HG02763 (cell line): ENCODE results near the gene ANKRD26.
A peak's percentile ranks its signal among the peaks of the same experiment; 100 is the strongest.
"Not testable (repeated sequence)": the region's sequence is repeated elsewhere in the genome, so short reads cannot be mapped to it uniquely, and the experiment has no call there.

Source experiments
- ATAC-seq: cut with Tn5 transposase; IDR thresholded peaks from one replicate; pipeline ENCODE4 v1.9.1; 2021; ENCODE audit warnings: mild to moderate bottlenecking, moderate library complexity; ENCODE audit not compliant: unreplicated experiment

ANKRD26 gene

GRCh38 chr10:27099916-27100812 lies at the start of gene ANKRD26:
Gene ANKRD26 (minus strand): TSS chr10:27100494. CDS start chr10:27100326, 168 bp downstream.
- ATAC-seq = peak; percentile 78

DNA sequence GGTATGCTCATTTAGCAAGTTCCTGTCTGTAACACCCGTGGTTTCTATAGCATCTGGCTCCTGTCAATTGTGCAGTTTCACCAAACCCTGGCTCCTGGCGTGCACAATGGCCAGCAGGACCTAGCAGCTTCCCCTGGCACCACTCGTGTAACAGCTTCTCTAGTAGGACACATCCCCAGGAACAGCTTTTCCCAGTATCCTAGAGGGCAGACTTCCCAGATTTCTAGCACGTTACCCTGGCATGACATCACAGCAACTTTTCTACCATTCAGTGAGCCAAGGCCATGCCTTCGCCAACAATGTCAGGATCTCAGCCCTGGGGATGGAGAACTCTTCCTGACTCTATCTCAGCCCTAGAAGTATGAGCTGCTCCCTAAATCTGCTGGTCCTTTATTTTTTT lies 47.4 kb upstream of the ANKRD26 start:
- ATAC-seq = no peak

GRCh38 chr10:27145937-27146336 lies 45.6 kb upstream of the ANKRD26 start:
- no peak for ATAC-seq

- ATAC-seq = no peak
Measured at GRCh38 chr10:27143686-27144085, 43.4 kb upstream of the ANKRD26 start.

GRCh38 chr10:27138277-27138676 lies 38.0 kb upstream of the ANKRD26 start:
- no peak for ATAC-seq

DNA sequence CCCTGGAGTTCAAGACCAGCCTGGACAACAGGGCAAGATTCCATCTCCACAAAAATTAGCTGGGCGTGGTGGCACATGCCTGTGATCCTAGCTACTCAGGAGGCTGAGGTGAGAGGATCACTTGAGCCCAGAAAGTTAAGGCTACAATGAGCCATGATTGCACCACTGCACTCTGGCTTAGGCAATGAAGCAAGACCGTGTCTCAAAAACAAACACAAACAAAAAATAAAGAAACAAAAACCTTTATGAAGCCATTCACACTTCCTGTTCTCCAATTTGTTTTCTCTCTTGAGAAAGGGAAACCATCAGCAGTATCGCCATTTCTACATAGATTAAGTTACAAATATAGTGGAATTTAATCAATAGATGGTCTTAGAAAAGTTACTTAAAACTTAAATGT lies 34.1 kb upstream of the ANKRD26 start:
- ATAC-seq = no peak

GRCh38 chr10:27108165-27108564 lies 7.9 kb upstream of the ANKRD26 start:
- no peak for ATAC-seq

DNA sequence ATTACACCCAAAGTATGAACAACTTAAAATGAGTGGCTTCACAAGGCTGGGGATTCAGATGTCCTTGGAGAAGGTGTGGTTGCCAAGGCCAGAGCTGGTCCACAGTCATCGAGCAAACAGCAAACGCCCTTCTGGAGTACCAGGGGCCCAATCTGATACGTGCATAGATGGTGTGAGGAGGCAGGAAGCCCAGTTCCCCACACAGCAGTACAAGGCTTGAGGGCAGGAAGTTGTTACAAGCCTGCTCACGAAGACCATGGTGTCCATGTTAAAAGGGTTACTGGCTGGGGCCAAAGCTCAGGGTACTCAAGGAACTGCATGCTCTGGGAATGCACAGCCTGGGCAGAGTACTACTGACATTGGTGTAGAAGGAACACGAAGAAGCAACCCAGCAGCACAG lies 4.6 kb upstream of the ANKRD26 start:
- ATAC-seq = no peak

- no peak for ATAC-seq
Measured at GRCh38 chr10:27100813-27101347, 586 bp upstream of the ANKRD26 start.

DNA sequence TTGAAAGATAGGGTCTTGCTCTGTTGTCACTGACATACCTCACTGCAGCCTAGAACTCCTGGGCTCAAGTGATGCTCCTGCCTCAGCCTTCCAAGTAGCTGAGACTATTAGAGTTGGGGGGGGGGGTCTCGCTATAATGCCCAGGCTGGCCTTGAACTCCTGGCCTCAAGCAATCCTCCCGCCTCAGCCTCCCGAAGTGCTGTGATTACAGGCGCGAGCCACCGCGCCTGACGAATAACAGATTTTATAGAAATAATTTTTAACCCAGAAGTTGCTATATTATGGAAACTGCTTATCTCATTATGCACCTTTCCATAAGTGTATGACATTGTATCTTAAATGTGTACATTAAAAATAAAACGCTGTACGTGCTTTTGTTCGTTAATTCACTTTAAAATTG lies 846 bp downstream of the ANKRD26 start:
- no peak for ATAC-seq

DNA sequence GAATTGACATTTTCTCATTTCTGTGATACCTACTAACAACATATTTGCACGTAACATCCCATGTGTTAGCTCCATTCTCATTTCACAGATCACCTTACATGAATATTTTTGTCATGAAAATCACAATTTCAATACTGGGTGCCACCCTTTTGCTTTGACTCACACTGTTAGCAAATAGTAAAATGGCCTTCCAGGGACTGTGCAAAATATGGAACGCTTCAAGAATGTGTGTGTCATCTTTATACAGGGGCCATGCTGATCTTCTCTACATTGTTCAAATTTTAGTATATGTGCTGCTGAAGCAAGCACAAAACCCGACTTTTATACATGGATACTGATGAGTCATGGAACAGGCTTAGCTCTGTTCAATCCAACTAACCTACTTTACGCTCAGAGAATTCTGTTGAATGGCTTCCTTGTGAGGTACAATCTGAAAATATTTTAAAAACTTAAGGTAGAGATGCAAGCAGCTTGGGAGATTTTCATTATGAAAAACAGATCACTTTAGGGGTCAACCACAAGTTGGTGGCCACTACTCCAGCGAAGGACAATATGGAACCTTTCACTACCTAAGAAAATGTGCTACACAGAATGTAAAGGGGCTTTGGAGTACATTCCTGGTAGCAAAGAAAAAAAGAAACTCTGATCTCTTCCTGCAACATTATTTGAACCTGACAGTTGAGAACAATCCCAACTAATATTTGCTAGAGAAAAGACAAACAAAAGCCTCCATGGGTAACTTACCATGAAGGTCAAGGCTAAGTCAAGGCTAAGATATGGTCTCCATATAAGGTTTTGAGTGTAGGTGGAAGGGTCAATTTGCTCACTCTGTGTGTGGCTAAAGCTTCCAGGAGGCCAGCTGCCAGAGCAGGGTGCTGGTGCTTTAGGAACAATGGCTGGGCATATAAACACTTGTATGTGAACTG lies 11.9 kb downstream of the ANKRD26 start:
- no peak for ATAC-seq

DNA sequence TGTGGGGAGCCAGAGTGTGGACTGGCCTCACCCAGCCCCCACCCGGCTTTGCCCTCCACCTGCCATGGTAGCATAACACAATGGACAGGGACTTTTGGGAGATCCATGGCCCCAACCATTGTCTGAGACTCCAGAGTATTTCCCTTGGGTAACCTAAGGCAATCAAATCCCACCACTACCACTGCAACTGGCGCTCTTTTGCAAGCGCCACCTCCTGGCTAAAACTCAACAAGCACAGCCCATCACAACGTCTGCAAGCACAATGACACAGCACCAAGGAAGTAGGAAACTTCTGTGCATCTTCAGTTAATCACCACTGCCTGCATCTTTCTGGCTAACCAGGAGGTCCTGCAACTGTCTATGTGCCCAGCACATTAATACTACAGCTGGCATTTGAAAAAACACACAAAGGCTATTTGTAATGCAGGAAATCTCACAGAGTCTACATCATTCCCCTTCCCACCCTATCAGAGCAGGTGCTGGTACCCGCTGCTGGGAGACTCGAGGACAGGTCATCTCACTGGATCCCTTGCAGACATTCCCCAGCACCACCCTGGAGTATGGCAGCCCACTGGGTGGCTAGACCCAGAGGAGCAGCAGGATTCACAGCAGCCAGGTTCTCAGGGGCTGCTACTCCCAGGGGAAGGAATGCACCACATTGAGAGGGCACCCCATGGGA lies 27.7 kb downstream of the ANKRD26 start:
- no peak for ATAC-seq

GRCh38 chr10:27068217-27068891 lies 31.9 kb downstream of the ANKRD26 start:
- ATAC-seq = no peak

GRCh38 chr10:27065084-27065483 lies 35.2 kb downstream of the ANKRD26 start:
- no peak for ATAC-seq

- ATAC-seq = no peak
Measured at GRCh38 chr10:27052656-27053055, 47.6 kb downstream of the ANKRD26 start.

- ATAC-seq = not testable (repeated sequence)
Measured at GRCh38 chr10:27045247-27045646, 55.0 kb downstream of the ANKRD26 start.

DNA sequence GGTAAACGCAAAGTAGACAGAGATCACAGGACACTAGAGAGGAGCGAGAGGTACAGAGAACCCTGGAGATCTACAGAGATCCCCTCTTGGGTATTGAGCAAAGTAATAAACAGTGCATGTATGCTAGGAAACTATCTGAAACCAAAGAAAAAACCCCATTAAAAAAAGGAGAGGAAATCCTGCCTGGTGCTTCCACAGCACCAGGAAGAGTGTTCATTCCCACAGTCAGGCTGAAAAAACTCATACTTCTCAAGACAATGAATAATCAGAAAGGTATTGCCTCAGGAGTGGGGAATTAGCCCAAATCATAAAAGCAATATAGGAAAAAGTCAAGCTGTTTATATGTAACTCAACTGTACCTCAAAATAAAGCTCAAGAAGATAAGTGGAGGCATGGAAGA lies 59.1 kb downstream of the ANKRD26 start:
- ATAC-seq = no peak

- ATAC-seq = no peak
Measured at GRCh38 chr10:27038168-27038567, 62.1 kb downstream of the ANKRD26 start.

- ATAC-seq = no peak
Measured at GRCh38 chr10:27035163-27035562, 65.1 kb downstream of the ANKRD26 start.

DNA sequence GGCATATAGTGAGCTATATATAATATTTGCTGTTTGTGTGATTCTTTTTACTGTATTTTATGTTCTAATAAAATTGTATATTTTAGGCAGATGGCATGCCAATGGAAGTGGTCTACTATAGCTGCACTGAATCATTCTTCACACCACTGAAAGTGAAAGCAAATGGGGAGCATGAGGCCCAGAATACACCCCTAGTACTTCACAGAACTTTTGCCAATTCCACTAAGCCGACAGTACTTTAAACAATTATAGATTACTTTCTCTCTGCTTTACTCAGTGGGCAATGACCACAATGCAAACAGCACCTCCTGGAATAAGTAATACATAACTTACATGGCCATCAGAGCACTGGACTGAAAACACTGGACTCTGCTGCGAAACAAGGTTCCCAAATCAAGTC lies 70.2 kb downstream of the ANKRD26 start:
- ATAC-seq = no peak
